ENCODE measurements around the gene ESD. TPM values are rescaled to one million over a fixed set of nuclear protein-coding genes. Genes with fewer than 3 reads are reported as not detected.

ESD gene
- total RNA-seq, 1 experiment from 2014 or later: 161 TPM

DNA sequence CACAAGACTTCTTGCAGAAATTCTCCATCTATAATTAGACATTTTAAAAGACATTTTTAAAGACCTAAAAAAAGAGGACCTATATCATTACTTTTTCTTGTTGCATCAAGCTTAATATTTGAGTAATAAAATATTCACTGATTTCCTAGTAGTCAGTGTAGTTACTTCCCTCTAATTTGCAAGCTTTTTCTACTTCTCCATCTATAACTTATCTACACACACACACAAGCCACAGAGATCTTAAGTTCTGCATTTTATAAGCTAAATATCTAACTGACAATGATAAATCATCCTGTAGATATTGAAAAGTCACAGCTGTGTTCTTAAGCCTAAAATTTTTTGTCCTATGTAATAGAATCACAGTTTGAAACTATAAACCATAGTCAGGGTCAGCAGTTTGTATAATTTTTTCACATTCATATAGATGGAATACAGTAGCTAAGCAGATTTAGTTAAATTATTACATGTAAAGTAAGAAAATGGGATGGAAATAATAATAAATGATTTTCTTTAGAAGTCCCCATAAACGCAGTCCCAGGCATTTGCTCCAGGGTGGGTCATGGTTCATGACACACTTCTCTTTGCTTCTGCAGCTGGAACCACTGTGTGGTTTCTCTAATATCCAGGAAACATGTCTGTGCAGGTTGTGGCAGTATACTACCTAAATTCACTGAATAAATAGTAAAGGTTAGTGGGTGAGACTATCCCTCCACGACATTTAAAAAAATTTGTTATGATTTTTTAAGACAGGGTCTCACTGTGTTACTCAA, 60.2 kb downstream of the ESD start:
- Histone ChIP-seq H3K36me3 (peaks cover 11% of the 10 kb centered on the region), H3K9me3 (no peaks in the 10 kb centered on the region), H3K27me3 (no peaks in the 10 kb centered on the region), H3K4me3 (no peak overlapping the region)
- DNase-seq: no peak

DNA sequence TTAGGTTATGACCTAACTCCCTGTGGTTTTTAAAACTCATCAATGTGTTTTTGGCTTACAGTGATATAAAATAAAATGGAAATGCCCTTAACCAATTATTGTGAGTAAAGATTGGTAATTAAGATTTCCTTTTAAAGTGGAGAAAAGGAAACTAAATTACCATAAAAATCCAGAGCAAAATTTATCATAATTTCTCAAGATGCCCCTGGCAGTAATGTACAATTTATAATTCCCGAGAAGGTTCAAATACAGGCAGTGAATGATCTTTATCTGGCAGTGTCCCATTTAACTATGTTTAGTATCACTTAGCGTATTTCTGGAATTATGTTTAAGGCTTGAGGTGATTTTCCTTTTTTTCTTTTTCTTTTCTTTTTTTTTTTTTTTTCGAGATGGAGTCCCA, 61.5 kb downstream of the ESD start:
- no peak overlapping the region for H3K4me3 ChIP-seq
- no peak for DNase-seq
- H3K9me3 ChIP-seq: no peaks in the 10 kb centered on the region
- no peaks in the 10 kb centered on the region for H3K27me3 ChIP-seq
- H3K36me3 ChIP-seq: peaks cover 12% of the 10 kb centered on the region

DNA sequence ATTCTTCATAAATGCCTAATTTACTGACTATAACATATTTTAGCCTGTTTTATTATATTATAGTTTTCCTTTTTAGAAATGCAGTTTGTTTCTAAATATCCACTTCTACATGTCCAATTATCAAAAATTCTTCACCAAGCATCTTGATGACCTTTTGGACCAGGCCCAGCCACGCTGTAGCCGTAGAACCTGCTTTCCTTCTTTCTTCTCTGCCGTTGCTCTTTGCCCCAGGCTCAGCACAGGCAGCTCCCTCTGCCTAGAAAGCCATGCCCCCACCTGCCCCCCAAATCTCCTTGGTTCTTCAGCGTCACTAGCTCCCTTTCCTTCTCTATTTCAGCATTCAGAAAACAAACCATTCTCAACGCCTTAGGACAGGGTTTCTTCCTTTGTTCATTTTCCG, 65.4 kb downstream of the ESD start:
- no peak overlapping the region for H3K4me3 ChIP-seq
- peaks cover 17% of the 10 kb centered on the region for H3K36me3 ChIP-seq

DNA sequence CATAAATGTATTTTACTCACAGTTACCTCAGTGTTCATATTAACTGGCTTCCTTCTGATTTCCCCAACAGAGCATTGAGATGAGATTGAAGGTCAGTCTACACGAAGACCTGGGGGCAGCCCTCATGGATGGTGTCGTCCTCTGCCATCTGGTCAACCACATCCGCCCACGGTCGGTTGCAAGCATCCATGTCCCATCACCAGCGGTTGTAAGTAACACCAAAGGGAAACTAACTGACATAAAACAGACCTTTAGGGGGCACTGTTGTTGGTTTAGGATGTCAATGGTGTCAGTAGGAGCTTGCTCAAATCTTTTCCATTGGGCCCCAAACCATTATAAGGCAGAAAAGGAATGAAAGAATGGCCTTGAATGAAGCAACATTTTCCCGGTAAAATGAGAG, 68.2 kb downstream of the ESD start:
- no peak for DNase-seq
- peaks cover 27% of the 10 kb centered on the region for H3K36me3 ChIP-seq
- H3K4me3 ChIP-seq: no peak overlapping the region
- no peaks in the 10 kb centered on the region for H3K9me3 ChIP-seq
- H3K27me3 ChIP-seq: no peaks in the 10 kb centered on the region

More for the DNA sequence above, 65.4 kb downstream of the ESD start:
- no peaks in the 10 kb centered on the region for H3K9me3 ChIP-seq
- no peak for DNase-seq
- H3K27me3 ChIP-seq: no peaks in the 10 kb centered on the region

DNA sequence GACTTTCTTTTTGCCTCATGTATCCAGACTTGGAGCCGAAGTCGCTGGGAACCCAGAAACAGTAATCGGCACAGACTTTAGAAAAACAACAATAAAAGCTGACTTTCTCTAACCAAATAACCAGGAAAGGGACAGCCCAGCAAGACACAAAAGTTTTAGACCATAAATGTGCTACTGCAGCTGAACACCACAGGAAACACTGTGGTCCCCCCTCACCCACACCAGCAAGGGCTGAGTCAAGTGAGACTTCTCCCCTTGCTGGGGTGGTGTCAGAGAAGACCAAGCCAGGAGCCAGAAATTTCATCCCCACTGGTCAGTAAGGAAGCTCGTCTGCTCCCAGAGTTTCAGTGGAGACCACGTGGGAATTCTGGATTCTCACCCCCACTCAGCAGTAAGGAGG, 70.6 kb downstream of the ESD start:
- Histone ChIP-seq H3K9me3 (no peaks in the 10 kb centered on the region), H3K4me3 (no peak overlapping the region), H3K27me3 (no peaks in the 10 kb centered on the region), H3K36me3 (peaks cover 15% of the 10 kb centered on the region)
- DNase-seq: no peak

Other genes with a start within 250 kb of the ESD start
- 3.6 and 4.6 TPM in 2 replicates for gene LRCH1, start 244.0 kb downstream of the ESD start, total RNA-seq (2014; rRNA removed; shearing (Covaris generic); ENCODE audit: low replicate concordance)
- not detected in 2 replicates for gene HTR2A, start 99.9 kb upstream of the ESD start, total RNA-seq (2014; rRNA removed; shearing (Covaris generic); ENCODE audit: low replicate concordance)